HG02870 (cell line): ENCODE data around the gene POLD1.
"Not testable (repeated sequence)": the region's sequence is repeated elsewhere in the genome, so short reads cannot be mapped to it uniquely, and the experiment has no call there.

ENCODE experiments used
- ATAC-seq: cut with Tn5 transposase; IDR thresholded peaks from one replicate; pipeline ENCODE4 v1.9.1; 2021; ENCODE audit warnings: mild to moderate bottlenecking, moderate library complexity; ENCODE audit not compliant: unreplicated experiment

The POLD1 gene

DNA sequence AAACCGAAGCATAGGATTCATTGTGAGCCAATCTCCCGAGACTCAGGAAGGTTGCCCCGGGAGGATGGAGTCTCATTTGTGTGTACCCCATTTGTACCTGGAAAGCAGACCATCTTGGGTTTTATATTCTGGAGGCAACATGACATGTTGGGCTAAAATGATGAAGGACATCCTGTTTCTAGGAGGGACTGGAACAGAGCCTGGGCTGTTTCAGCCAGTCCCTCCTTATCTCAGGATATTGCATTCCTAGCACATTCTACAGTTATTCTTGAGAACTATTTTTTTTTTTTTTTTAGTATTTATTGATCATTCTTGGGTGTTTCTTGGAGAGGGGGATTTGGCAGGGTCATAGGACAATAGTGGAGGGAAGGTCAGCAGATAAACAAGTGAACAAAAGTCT is 6.1 kb downstream of the POLD1 start:
- ATAC-seq, result not testable (repeated sequence)

DNA sequence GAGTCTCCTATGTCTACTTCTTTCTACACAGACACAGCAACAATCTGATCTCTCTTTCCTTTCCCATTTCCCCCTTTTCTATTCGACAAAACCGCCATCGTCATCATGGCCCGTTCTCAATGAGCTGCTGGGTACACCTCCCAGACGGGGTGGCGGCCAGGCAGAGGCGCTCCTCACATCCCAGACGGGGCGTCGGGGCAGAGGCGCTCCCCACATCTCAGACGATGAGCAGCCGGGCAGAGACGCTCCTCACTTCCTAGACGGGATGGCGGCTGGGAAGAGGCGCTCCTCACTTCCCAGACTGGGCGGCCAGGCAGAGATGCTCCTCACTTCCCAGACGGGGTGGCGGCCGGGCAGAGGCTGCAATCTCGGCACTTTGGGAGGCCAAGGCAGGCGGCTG is 6.8 kb downstream of the POLD1 start:
- not testable (repeated sequence) for ATAC-seq

DNA sequence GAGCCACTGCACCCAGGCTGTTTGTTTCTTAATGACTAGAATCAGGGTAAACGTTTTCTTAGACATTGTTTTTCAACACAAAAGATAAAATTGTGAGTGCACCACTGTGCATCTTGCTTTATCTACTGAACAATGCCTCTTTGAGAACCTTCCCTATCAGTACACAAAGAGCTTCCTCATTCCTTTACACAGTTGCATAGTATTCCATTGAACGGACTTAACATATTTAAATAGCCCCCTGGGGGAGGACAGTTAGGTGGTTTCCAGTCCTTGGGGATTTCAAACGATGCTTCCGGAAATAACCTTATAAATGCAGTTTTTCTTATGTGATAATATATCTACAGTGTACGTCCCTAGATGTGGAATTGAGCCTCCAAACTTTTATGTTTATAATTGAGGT is 8.6 kb downstream of the POLD1 start:
- ATAC-seq, result no peak

DNA sequence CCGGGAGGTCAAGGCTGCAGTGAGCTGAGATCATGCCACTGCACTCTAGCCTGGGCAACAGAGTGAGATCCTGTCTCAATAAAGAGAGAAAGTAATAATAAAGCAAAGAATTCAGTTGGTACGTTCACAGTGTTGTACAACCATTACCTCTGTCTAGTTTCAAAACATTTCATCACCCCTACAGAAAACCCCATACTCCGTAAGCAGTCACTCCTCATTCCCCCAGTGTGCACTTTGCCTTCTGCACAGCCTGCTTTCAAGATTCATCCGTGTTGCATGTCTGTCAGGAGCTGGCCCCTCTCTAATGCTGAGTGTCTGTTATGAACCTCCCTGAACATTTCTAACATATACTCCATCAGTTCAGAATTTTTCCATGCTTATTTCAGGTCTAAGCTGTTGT is 9.4 kb downstream of the POLD1 start:
- ATAC-seq, result no peak

DNA sequence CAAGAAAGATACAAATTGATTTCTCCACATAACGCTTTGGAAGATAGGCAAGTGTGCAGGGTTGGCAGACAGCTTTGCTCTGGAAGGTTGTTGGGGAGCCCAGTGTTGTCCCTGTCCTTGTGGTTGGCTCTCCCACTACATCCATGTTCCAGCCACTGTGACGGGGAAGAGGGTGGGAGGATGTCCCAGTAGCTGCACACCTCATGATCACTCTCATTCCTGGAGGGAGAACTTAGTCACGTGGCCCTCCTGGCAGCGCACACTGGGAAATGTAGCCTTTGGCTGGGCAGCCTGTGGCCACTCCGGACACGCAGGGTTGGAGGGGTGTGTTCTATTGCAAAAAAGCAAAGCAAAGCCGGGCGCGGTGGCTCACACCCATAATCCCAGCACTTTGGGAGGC is 9.9 kb downstream of the POLD1 start:
- ATAC-seq, result no peak

DNA sequence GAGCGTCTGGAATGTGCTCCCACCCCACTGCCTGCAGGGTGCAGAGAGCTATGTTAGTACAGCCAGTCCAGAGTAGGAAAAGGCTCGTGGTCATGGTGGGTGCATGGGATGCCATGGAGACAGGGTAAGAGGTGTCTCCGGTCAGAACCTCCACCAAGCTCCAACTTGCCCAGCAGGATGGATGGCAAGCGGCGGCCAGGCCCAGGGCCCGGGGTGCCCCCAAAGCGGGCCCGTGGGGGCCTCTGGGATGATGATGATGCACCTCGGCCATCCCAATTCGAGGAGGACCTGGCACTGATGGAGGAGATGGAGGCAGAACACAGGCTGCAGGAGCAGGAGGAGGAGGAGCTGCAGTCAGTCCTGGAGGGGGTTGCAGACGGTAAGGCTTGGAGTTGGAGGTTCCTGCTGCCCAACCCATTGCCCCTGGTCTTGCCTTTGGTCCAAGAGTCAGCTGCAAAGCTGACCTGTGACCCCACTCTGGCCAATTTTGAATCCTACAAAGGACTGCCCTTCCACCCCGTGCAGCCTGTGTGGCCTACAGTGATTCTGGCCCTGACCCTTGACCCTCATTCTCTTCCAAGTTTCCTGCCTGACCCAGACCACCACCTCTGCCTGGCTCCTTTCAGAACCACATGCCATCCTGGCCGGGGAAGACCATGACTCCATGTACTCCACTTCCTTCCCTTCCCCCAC is 14.7 kb downstream of the POLD1 start:
- no peak for ATAC-seq

DNA sequence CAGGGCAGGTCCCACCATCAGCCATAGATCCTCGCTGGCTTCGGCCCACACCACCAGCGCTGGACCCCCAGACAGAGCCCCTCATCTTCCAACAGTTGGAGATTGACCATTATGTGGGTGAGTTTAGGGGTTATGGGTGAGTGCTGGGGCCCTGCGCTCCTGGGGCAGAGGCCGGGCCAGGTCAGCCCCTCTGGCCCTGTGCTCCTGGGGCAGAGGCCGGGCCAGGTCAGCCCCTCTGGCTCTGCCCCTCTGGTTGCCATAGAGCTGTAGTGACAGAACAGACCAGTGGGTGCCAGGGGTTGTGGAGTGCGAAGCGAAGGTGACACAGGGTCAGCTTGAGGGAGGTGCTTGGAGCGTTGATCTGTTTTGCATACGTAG is 15.2 kb downstream of the POLD1 start:
- no peak for ATAC-seq

DNA sequence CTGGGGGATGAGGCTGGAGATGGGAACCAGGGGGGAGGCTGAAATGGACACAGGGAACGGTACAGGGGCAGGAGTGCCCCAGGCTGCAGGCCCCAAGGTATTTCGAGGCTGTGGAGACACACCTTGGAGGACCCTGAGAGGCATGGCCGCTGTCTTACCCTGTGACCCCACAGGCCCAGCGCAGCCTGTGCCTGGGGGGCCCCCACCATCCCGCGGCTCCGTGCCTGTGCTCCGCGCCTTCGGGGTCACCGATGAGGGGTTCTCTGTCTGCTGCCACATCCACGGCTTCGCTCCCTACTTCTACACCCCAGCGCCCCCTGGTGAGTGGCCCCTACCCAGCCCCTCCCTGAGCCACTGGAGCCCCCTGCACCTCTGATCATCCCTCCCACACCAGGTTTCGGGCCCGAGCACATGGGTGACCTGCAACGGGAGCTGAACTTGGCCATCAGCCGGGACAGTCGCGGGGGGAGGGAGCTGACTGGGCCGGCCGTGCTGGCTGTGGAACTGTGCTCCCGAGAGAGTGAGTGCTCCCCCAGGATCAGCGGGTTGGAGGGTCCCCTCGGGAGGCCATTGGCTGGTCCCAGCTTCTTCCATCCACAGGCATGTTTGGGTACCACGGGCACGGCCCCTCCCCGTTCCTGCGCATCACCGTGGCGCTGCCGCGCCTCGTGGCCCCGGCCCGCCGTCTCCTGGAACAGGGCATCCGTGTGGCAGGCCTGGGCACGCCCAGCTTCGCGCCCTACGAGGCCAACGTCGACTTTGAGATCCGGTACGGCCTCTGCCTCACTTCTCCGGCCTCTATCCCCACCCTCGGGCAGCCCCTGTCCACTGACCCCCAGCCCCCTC is 17.7 kb downstream of the POLD1 start:
- no peak for ATAC-seq

DNA sequence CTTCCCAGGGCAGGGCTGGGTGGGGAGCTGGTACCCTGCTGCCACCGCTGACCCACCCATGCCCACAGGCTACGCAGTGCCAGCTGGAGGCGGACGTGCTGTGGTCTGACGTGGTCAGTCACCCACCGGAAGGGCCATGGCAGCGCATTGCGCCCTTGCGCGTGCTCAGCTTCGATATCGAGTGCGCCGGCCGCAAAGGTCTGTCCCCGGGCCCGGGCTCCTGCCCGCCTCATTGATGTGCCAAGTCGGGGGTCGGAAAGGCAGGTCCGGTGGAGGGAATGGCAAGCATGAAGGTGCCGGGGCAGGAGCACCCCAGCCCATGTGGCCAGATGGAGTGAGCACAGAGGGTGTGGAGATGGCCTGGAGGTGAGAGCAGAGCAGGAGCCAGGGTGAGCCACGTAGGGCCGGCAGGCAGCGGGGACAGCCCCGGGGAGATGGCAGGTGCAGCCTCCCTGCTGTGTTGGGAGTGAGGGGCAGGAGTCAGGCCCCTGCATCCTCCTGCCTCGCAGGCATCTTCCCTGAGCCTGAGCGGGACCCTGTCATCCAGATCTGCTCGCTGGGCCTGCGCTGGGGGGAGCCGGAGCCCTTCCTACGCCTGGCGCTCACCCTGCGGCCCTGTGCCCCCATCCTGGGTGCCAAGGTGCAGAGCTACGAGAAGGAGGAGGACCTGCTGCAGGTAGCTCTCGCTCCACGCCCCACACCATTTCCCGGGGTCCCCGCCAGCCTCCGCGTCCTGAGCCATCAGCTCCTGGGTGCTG is 18.6 kb downstream of the POLD1 start:
- no peak for ATAC-seq

DNA sequence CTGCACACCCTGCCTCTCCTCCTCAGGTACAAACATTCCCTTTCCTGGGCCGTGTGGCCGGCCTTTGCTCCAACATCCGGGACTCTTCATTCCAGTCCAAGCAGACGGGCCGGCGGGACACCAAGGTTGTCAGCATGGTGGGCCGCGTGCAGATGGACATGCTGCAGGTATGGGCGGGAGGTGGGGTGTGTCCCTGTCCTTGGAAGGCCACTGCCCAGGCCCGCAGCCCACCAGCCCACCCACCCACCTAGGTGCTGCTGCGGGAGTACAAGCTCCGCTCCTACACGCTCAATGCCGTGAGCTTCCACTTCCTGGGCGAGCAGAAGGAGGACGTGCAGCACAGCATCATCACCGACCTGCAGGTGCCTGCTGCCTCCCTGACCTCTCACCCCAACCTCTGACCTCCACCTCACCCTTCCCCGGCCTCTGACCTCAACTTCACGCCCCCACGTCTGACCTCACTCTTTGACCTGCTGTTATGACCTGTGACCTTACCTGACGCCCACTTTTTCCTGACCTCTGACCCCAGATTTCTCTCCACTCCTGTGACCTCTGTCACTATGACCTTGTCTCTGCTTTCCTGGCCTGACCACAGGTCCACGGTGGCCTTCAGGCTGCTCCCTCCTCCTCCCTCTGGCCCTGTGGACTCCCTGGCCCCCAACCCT is 22.1 kb downstream of the POLD1 start:
- ATAC-seq, result no peak

DNA sequence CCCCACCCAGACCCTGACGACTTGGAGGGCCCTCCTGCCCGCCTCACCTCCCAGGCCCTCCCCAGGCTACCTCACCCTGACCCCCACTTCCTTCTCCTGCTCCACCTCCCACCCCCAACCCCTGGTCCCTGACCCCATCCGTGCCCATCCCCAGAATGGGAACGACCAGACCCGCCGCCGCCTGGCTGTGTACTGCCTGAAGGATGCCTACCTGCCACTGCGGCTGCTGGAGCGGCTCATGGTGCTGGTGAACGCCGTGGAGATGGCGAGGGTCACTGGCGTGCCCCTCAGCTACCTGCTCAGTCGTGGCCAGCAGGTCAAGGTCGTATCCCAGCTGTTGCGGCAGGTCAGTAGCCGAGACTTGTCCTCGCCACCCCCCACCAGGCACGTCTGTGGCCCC is 22.7 kb downstream of the POLD1 start:
- no peak for ATAC-seq

DNA sequence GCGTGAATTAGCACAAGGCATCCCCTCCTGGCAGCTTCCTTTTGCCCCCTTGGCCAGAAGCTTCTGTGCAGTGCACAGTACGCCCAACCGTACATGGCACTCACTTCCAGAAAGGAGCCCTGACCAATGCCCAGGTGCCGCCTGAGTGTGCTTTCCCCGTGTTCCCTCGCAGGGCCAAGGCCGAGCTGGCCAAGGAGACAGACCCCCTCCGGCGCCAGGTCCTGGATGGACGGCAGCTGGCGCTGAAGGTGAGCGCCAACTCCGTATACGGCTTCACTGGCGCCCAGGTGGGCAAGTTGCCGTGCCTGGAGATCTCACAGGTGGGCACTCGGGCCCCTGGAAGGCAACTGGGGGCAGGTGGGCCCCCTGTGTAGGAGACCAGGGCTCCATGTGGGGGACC is 25.2 kb downstream of the POLD1 start:
- ATAC-seq, result no peak

DNA sequence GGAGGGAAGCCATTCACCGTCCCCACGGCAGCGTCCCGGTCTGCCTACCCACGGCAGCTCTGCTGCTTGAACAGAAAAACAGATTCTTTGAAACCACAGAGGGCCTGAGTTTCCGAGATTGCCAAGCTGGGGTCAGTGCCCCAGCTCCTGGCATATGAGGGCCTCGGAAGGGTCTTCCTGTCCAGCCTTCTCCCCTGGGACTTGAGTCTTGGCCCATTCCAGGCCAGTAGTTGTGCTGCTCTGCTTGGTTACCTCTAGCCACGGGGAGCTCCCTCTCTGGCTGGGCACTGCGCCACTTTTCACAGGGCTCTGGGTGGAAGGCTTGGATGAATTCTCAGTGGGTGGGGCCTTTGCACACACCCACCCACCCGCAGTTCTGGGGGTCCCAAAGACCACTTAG is 26.0 kb downstream of the POLD1 start:
- no peak for ATAC-seq

DNA sequence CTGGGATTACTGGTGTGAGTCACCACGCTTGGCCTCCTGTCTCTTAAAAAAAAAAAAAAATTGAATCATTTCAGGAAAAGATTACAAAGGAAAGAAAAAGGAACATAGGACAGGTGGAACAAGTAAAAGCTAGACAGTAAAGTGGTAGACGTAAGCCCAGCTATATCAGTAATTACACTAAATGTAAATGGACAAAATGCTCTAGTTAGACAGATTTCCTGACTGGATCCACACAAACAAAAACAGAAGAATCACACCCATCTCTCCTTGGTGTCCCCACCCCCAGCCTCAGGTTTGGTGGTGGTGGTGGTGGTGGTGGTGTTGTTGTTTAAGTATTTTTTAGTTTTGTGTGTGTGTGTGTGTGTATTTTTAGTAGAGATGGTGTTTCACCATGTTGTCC is 28.3 kb downstream of the POLD1 start:
- ATAC-seq, result no peak

DNA sequence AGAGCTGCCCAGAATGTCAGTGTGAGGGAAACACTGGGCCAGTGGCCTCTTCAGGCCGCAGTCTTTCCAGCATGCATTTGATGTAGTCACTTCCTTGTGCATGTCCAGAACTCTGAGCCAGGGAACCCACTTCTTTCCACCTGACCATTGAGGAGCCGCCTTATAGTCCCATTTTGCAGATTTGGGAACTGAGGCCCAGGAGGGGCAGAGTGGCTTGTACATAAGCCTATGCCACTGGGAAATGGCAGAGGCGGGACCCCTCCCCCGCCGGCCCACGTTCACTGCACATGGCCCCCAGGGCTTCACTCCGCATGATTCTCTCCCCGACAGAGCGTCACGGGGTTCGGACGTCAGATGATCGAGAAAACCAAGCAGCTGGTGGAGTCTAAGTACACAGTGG is 28.9 kb downstream of the POLD1 start:
- ATAC-seq, result no peak

DNA sequence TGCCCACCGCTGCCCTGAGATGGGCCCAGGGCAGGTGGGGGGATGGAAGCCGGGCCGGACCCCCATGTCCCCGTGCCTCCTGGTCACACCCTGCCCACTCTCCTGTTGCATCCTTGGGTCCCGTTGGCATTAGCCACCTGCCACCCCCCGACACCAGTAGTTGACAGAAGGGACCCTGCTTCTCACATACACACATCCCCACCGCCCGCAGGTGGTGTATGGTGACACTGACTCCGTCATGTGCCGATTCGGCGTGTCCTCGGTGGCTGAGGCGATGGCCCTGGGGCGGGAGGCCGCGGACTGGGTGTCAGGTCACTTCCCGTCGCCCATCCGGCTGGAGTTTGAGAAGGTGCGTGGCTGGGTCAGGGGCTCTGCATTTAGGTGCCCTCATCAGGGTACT is 29.4 kb downstream of the POLD1 start:
- no peak for ATAC-seq

DNA sequence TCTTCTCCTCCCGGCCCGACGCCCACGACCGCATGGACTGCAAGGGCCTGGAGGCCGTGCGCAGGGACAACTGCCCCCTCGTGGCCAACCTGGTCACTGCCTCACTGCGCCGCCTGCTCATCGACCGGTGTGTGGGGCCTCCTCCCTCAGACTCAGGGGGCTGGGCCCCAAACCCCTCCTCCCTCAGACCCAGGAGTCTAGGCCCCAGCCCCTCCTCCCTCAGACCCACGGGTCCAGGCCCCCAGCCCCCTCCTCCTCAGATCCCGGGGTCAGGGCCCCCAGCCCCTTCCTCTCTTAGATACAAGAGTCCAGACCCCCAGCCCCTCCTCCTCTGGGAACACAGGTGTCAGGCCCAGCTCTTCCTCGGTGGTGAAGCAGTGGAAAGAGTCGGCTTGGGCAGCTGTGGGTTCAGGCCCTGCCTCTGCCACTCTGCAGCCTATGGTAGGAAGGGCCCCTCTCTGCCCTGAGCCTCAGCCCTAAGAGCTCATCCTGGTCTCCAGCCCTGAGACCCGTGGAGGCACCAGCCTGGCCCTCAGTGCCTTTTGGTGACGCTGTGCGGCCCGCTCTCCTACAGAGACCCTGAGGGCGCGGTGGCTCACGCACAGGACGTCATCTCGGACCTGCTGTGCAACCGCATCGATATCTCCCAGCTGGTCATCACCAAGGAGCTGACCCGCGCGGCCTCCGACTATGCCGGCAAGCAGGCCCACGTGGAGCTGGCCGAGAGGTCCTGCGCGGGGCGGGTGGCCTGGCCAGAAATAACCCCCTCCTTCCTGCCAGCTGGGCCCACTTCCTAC is 30.9 kb downstream of the POLD1 start:
- no peak for ATAC-seq

DNA sequence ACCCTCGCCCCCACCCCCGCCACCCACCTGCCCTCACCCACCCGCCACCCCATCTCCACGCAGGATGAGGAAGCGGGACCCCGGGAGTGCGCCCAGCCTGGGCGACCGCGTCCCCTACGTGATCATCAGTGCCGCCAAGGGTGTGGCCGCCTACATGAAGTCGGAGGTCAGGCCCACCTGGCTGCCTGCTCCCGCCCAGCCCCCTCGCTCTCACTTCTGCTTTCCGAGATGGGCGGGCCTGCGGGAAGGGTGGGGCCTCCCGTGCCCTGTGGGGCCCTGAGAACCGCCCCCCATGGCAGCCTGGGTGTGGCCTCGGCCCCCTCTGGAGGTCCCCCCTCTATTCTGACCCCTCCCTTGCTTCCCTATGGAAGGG is 31.5 kb downstream of the POLD1 start:
- ATAC-seq, result peak; percentile 38

DNA sequence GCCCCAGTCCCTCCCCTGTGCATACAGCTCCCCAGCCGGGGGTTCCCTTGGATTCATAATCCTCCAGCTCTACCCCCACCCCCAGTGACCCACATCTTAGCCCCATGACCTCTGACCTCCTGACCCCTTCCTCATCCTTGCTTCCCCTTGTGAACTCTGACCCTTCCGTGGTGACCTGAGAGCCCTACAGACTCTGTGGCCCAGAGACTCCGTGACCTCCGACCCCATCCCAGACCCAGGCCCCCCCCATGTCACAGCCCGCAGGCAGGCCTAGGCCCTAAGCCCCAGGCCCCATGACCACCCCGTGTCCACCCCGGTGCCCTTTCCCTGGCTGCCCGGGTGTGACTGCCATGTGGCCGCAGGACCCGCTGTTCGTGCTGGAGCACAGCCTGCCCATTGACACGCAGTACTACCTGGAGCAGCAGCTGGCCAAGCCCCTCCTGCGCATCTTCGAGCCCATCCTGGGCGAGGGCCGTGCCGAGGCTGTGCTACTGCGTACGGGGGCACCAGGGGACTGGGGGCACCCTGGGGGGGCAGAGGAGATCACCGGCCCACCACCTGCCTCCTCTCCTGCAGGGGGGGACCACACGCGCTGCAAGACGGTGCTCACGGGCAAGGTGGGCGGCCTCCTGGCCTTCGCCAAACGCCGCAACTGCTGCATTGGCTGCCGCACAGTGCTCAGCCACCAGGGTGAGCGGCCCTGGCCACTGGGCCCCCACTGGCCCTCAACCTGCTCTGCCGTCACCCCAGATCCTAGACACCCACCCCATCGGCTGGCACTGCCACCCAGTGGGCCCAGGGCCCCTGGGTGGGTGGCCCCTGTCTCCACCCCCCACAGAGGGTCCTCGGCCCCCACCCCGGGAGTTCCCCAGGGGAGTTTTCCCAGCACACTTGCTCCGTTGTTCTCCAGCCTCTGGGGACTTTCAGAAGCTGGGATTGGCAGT is 32.2 kb downstream of the POLD1 start:
- ATAC-seq, result no peak
